ENCODE data around the gene CCNE1. TPM values are rescaled to one million over a fixed set of nuclear protein-coding genes. Genes with fewer than 3 reads are reported as not detected.

The CCNE1 gene
- total and polyA plus RNA-seq, 2 of the 13 experiments (the other 11 are each of a cell fraction or from before 2014, with no cell fraction given), result 16.0 to 50.6 TPM

DNA sequence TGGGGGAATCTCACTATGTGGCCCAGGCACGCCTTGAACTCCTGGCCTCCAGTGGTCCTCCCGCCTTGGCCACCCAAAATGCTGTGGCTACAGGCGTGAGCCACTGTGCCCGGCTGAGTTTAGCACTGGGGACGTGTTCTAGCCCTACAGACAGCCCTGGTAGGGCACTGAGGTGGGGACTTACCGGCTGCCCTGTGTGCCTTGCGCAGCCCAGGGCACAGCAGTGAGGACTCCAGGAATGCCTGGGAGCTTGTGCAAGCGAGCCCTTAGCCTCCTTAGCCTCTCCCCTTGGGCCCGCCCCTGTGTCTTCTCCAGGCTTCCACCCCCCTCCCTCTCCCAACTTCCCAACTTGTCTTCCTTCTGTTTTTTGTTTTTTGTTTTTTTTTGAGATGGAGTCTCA, 21.0 kb downstream of the CCNE1 start:
- H3K36me3 ChIP-seq (replicated peaks in 1 of 2; ENCODE audit: control insufficient read depth in 1 of 2, insufficient read depth in 2 of 2, low read length in 2 of 2), result no peaks in the 10 kb centered on the region
- H2AFZ ChIP-seq (ENCODE audit: low read length), result no peak overlapping the region
- no peak overlapping the region for H3K9ac ChIP-seq (ENCODE audit: insufficient read depth, low read depth, low read length)
- in situ Hi-C loops (cut with HindIII; ENCODE audit: extremely low pct_ligation_motif_present, low pct_unique_long_range_greater_than_20kb), result no loop called here
- H3K9me3 ChIP-seq (ENCODE audit: low read length), result no peaks in the 10 kb centered on the region
- peaks cover 13% of the 10 kb centered on the region for H3K4me1 ChIP-seq (ENCODE audit: insufficient read depth, low read length)
- no peak for ATAC-seq
- no peaks in the 10 kb centered on the region for H3K79me2 ChIP-seq (ENCODE audit: insufficient read depth, low read length)
- no peak overlapping the region for H3K27ac ChIP-seq (ENCODE audit: extremely low read length, insufficient read depth, low read length)
- TF ChIP-seq ZKSCAN5 (CRISPR knock-in tag; IDR thresholded peaks at IDR 0.05), result no peak
- TF ChIP-seq AHR (CRISPR knock-in tag; IDR thresholded peaks at IDR 0.05), result no peak
- no peak for TF ChIP-seq FIP1L1 (IDR thresholded peaks at IDR 0.05; ENCODE audit: borderline replicate concordance, insufficient read depth, low read depth, low read length)
- TF ChIP-seq RXRB (CRISPR knock-in tag; IDR thresholded peaks at IDR 0.05; ENCODE audit: borderline replicate concordance), result no peak
- no peak for TF ChIP-seq FOXK1 (CRISPR knock-in tag; IDR thresholded peaks at IDR 0.05; ENCODE audit: borderline replicate concordance, low read depth)
- TF ChIP-seq ERF (CRISPR knock-in tag; IDR thresholded peaks at IDR 0.05), result no peak
- intact Hi-C loops (cut with micrococcal nuclease; ENCODE audit: unreplicated experiment), result no loop called here
- peaks cover 0 to 11% of the 10 kb centered on the region in 2 experiments; a peak in 2 of 5 replicates for H3K27me3 ChIP-seq (ENCODE audit: control insufficient read depth in 1 of 2, insufficient read depth in 2 of 2, low read length in 2 of 2)
- H3K4me2 ChIP-seq (ENCODE audit: low read depth, low read length), result no peak overlapping the region
- FAIRE-seq, result no peak
- H4K20me1 ChIP-seq (ENCODE audit: insufficient read depth, low read length), result no peaks in the 10 kb centered on the region
- 36% methylated on average over 6 of the region's 9 CpGs for WGBS (ENCODE audit: low lambda C conversion rate)
- H3K4me3 ChIP-seq (replicated peaks in 1 of 3; ENCODE audit: insufficient read depth in 1 of 3, low read depth in 2 of 3, low read length in 3 of 3), result no peak overlapping the region
- no peak for DNase-seq (ENCODE audit: low spot score)
- BruUV-seq (replicated peaks), result no TSS peak
- CTCF ChIA-PET (ENCODE audit: low intra/inter-chr PET ratio, low total read pairs), result no interaction called here
- POLR2A ChIA-PET, result no interaction called here

DNA sequence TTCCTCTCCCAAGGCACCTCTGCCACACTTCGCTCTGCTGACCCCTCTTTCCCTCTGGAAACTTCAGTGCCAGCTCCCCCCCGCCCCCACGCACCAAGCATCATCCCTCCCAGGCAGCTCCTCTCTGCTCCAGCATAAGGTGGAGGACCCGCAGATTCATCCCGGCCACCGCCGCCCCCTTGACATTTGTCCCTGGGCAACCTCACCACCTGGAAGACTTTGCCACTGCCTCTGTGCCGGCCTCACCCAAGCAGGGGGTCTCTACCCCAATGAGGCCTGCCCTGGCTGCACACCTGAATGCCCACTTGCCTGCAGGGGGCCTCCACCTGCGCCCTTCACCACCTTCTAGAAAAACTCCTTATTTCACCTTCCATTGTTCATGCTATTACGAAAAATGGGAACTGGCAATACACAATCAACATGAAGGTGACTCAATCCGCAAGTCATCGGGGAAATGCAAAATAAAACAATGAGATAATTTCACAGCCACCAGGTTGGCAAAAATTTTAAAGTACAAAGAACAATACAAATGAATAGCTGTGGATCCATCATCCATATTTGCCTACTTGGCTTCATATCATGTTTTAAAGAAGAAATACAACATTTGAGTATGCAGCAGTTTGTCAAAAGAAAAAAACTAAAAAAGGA, 21.9 kb downstream of the CCNE1 start:
- 58% methylated on average over 12 of the region's 12 CpGs for WGBS (ENCODE audit: low lambda C conversion rate)
- CTCF ChIA-PET (ENCODE audit: low intra/inter-chr PET ratio, low total read pairs), result no interaction called here

More for the DNA sequence above, 21.9 kb downstream of the CCNE1 start:
- DNase-seq (ENCODE audit: low spot score), result no peak
- Histone ChIP-seq H3K27ac (ENCODE audit: extremely low read length, insufficient read depth, low read length) (no peak overlapping the region), H4K20me1 (ENCODE audit: insufficient read depth, low read length) (no peaks in the 10 kb centered on the region), H3K9me3 (ENCODE audit: low read length) (no peaks in the 10 kb centered on the region), H3K9ac (ENCODE audit: insufficient read depth, low read depth, low read length) (no peak overlapping the region), H3K4me2 (ENCODE audit: low read depth, low read length) (no peak overlapping the region), H3K27me3 (ENCODE audit: control insufficient read depth in 1 of 2, insufficient read depth in 2 of 2, low read length in 2 of 2) (peaks cover 0 to 11% of the 10 kb centered on the region in 2 experiments; a peak in 2 of 5 replicates), H3K4me1 (ENCODE audit: insufficient read depth, low read length) (peaks cover 17% of the 10 kb centered on the region), H2AFZ (ENCODE audit: low read length) (no peak overlapping the region), H3K79me2 (ENCODE audit: insufficient read depth, low read length) (no peaks in the 10 kb centered on the region), H3K4me3 (replicated peaks in 1 of 3; ENCODE audit: insufficient read depth in 1 of 3, low read depth in 2 of 3, low read length in 3 of 3) (no peak overlapping the region), H3K36me3 (replicated peaks in 1 of 2; ENCODE audit: control insufficient read depth in 1 of 2, insufficient read depth in 2 of 2, low read length in 2 of 2) (no peaks in the 10 kb centered on the region)
- TF ChIP-seq NR3C1 (CRISPR knock-in tag; IDR thresholded peaks at IDR 0.05), result no peak
- no peak for TF ChIP-seq AKAP8 (CRISPR knock-in tag; IDR thresholded peaks at IDR 0.05)
- TF ChIP-seq RELA (CRISPR knock-in tag; IDR thresholded peaks at IDR 0.05), result no peak
- TF ChIP-seq, protein P1, sequence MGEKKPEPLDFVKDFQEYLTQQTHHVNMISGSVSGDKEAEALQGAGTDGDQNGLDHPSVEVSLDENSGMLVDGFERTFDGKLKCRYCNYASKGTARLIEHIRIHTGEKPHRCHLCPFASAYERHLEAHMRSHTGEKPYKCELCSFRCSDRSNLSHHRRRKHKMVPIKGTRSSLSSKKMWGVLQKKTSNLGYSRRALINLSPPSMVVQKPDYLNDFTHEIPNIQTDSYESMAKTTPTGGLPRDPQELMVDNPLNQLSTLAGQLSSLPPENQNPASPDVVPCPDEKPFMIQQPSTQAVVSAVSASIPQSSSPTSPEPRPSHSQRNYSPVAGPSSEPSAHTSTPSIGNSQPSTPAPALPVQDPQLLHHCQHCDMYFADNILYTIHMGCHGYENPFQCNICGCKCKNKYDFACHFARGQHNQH (CRISPR knock-in tag; IDR thresholded peaks at IDR 0.05), result no peak
- TF ChIP-seq ZNF562 (CRISPR knock-in tag; IDR thresholded peaks at IDR 0.05; ENCODE audit: borderline replicate concordance), result no peak
- in situ Hi-C loops (cut with HindIII; ENCODE audit: extremely low pct_ligation_motif_present, low pct_unique_long_range_greater_than_20kb) (no loop called here), intact Hi-C loops (cut with micrococcal nuclease; ENCODE audit: unreplicated experiment) (no loop called here)
- ATAC-seq, result no peak
- FAIRE-seq, result no peak
- BruUV-seq (replicated peaks), result no TSS peak
- POLR2A ChIA-PET, result no interaction called here
